Naive thymus-derived CD4-positive, alpha-beta T cell (primary cell): ENCODE results near the gene NRXN3. TPM values are rescaled to one million over a fixed set of nuclear protein-coding genes. Genes with fewer than 3 reads are reported as not detected.
A peak's percentile ranks its signal among the peaks of the same experiment; 100 is the strongest.

Experiments
- ATAC-seq: fragments of 150-1000 bp; cut with Tn5 transposase; 2 replicates; pipeline ENCODE4 v1.10.0; 2021; ENCODE audit warnings: mild to moderate bottlenecking, moderate library complexity
- CTCF ChIA-PET: fragments of 350-600 bp; sonication (Branson Sonifier 250); formaldehyde crosslinking; loops from one replicate; lab custom pipeline; 2021; ENCODE audit warnings: antibody characterized with exemption; lab: Charles Lee
- POLR2A ChIA-PET: fragments of 350-600 bp; sonication (Branson Sonifier 250); formaldehyde crosslinking; loops from one replicate; lab custom pipeline; 2021; ENCODE audit warnings: antibody characterized with exemption, inconsistent platforms; lab: Charles Lee
- DNase-seq, 9 donors: peaks; one replicate each; pipeline versions ENCODE4 v3.0.0 to v3.0.0-alpha.2; 2020 to 2022; ENCODE audit warnings: mixed read lengths in 1 of 9
- H3K27ac ChIP-seq: one replicate; pipeline ENCODE4 v1.7.0; 2013; ENCODE audit warnings: mild to moderate bottlenecking, low read depth, low read length, moderate library complexity
- H3K27me3 ChIP-seq, 2 donors: one replicate each; pipeline ENCODE4 v1.7.0; 2013; ENCODE audit warnings: low read length in 2 of 2, mild to moderate bottlenecking in 2 of 2, moderate library complexity in 2 of 2; ENCODE audit not compliant: control insufficient read depth in 2 of 2, insufficient read depth in 2 of 2
- H3K36me3 ChIP-seq, 3 experiments: 1 replicate in 2 of 3; 2 replicates in 1 of 3; pipeline ENCODE4 v1.7.0; 2013; ENCODE audit warnings: low read length in 3 of 3, mild to moderate bottlenecking in 3 of 3, moderate library complexity in 1 of 3; ENCODE audit not compliant: insufficient read depth in 3 of 3, control insufficient read depth in 2 of 3
- H3K4me1 ChIP-seq, 2 donors: one replicate each; pipeline ENCODE4 v1.7.0; 2013; ENCODE audit warnings: low read length in 2 of 2, mild to moderate bottlenecking in 2 of 2, moderate library complexity in 1 of 2; ENCODE audit not compliant: control insufficient read depth in 2 of 2, insufficient read depth in 2 of 2
- H3K4me3 ChIP-seq: 2 replicates; pipeline ENCODE4 v1.7.0; 2013; ENCODE audit warnings: mild to moderate bottlenecking, low read length
- H3K9me3 ChIP-seq, 3 experiments: 1 replicate in 2 of 3; 2 replicates in 1 of 3; pipeline ENCODE4 v1.7.0; 2013; ENCODE audit warnings: low read length in 3 of 3; ENCODE audit not compliant: control insufficient read depth in 2 of 3
- H3K27ac Mint-ChIP-seq, 9 donors: one replicate each; pipeline ENCODE4 v1.8.0; 2020 to 2022; ENCODE audit warnings: mixed read lengths in 9 of 9, mild to moderate bottlenecking in 8 of 9, moderate library complexity in 5 of 9, inconsistent platforms in 2 of 9
- H3K27me3 Mint-ChIP-seq, 5 donors: one replicate each; pipeline ENCODE4 v1.8.0; 2021 to 2022; ENCODE audit warnings: mixed read lengths in 5 of 5, mild to moderate bottlenecking in 1 of 5
- H3K36me3 Mint-ChIP-seq, 5 donors: one replicate each; pipeline ENCODE4 v1.8.0; 2020 to 2022; ENCODE audit warnings: mixed read lengths in 5 of 5, mild to moderate bottlenecking in 3 of 5, inconsistent platforms in 1 of 5
- H3K4me1 Mint-ChIP-seq, 7 donors: one replicate each; pipeline ENCODE4 v1.8.0; 2020 to 2022; ENCODE audit warnings: mixed read lengths in 7 of 7, mild to moderate bottlenecking in 3 of 7, inconsistent platforms in 1 of 7
- H3K4me3 Mint-ChIP-seq, 10 donors: one replicate each; pipeline ENCODE4 v1.8.0; 2020 to 2022; ENCODE audit warnings: mild to moderate bottlenecking in 10 of 10, mixed read lengths in 10 of 10, moderate library complexity in 6 of 10, inconsistent platforms in 2 of 10
- H3K9me3 Mint-ChIP-seq, 11 donors: one replicate each; pipeline ENCODE4 v1.8.0; 2020 to 2022; ENCODE audit warnings: mixed read lengths in 11 of 11, mild to moderate bottlenecking in 4 of 11, inconsistent platforms in 1 of 11, moderate library complexity in 1 of 11
- intact Hi-C, 2 donors: fragments of 100-400 bp; cut with micrococcal nuclease; formaldehyde crosslinking; loops; one replicate each; pipeline ENCODE4 v1.15.1; 2023
- polyA plus RNA-seq, 2 donors: library from polyadenylated mRNA; unstranded; fragments of 300-500 nt; fragmentation: Illumina TruSeq; gene quantifications; one replicate each; pipeline ENCODE4 v1.2.3, GENCODE V29; 2021
- total RNA-seq, 6 experiments: library from RNA in 5 of 6; stranded (reverse) in 5 of 6; gene quantifications; 1 replicate in 5 of 6; 2 replicates in 1 of 6; pipeline ENCODE4 v1.2.3 and lab custom pipeline; 2021 to 2026

Gene NRXN3
- total and polyA plus RNA-seq, 7 experiments from 2014 or later, result not detected

DNA sequence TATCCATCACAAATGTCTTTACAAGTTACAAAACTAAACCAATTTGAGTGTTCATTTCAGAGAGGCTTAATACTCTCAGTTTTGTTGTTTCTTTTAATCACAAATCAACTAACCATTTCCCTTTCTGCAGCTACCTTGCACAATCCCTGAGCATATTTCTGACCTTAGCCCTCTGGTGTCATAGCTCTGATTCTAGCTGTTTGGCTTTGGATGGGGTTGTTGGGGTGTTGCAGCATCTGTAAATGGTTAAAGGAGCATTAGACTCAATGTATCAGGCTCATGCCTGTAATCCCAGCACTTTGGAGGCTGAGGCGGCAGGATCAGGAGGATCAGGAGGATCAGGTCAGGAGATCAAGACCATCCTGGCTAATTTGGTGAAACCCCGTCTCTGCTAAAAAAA is 461.4 kb downstream of the NRXN3 start:
- peak overlapping the region in 1 of 10 donors; percentile 5 for H3K4me3 Mint-ChIP-seq

DNA sequence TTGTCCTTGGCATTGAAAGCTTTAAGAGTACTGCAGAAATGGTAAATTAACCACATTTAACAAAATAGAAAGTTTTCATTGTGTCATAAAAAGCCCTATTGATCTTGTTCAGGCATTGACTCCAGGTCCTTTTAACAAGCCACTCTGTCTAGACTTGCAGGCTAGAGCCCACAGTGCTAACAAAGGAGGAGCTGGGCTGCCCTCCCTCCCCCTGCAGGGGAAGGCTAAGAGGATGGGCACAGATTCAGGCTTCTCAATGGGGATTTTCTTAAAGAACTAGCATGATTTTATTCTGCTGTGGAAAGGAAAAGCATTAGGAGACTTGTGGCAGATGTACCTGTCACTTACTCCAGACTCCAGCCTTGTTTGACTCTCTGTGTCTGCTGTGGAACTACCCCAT is 463.6 kb downstream of the NRXN3 start:
- H3K9me3 Mint-ChIP-seq, result peaks cover 0 to 9% (median 3%) of the 10 kb centered on the region in 11 donors
- intact Hi-C loops, result no loop called here
- POLR2A ChIA-PET, result no interaction called here
- Histone ChIP-seq H3K36me3 (no peaks in the 10 kb centered on the region), H3K9me3 (no peaks in the 10 kb centered on the region), H3K27ac (no peak overlapping the region), H3K4me3 (no peak overlapping the region), H3K4me1 (no peaks in the 10 kb centered on the region), H3K27me3 (no peaks in the 10 kb centered on the region)
- H3K27me3 Mint-ChIP-seq, result peaks cover 0 to 26% (median 13%) of the 10 kb centered on the region in 5 donors
- no peak for ATAC-seq
- DNase-seq, result no peak
- H3K36me3 Mint-ChIP-seq, result no peaks in the 10 kb centered on the region
- H3K4me1 Mint-ChIP-seq, result no peaks in the 10 kb centered on the region
- CTCF ChIA-PET, result no interaction called here
- no peak overlapping the region for H3K4me3 Mint-ChIP-seq
- no peak overlapping the region for H3K27ac Mint-ChIP-seq

More for the DNA sequence above, 461.4 kb downstream of the NRXN3 start:
- ATAC-seq (no peak), DNase-seq (no peak)
- H3K4me1 ChIP-seq, result no peaks in the 10 kb centered on the region
- Mint-ChIP-seq H3K27ac (no peak overlapping the region), H3K4me1 (no peaks in the 10 kb centered on the region), H3K36me3 (no peaks in the 10 kb centered on the region), H3K9me3 (peaks cover 0 to 7% (median 0%) of the 10 kb centered on the region in 11 donors), H3K27me3 (peaks cover 0 to 19% (median 5%) of the 10 kb centered on the region in 5 donors)
- H3K9me3 ChIP-seq, result no peaks in the 10 kb centered on the region
- no peak overlapping the region for H3K27ac ChIP-seq
- POLR2A ChIA-PET, result no interaction called here
- H3K36me3 ChIP-seq, result no peaks in the 10 kb centered on the region
- intact Hi-C loops, result no loop called here
- CTCF ChIA-PET, result no interaction called here
- no peak overlapping the region for H3K4me3 ChIP-seq
- no peaks in the 10 kb centered on the region for H3K27me3 ChIP-seq

DNA sequence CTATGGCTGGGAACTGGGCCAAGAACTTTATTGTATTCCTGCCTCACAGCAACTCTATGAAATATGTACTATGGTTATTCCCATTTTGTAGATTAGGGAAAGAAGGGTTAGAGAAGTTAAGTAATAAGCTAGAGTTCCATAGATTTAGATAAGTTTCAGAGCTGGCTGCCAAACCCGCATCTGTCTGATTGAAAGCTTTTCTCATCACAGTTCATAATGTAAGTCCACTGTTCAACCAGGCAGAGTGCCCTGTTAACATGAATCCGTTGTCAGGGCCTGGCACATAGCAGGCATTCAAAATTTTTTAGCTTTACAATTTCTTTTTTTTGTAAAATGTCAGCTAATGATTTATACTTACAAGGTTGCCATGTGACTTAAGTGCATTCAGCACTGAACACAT is 467.3 kb downstream of the NRXN3 start:
- Mint-ChIP-seq H3K9me3 (peaks cover 0 to 5% (median 2%) of the 10 kb centered on the region in 11 donors), H3K4me1 (no peaks in the 10 kb centered on the region), H3K27me3 (peaks cover 0 to 18% (median 6%) of the 10 kb centered on the region in 5 donors), H3K4me3 (no peak overlapping the region), H3K36me3 (no peaks in the 10 kb centered on the region), H3K27ac (no peak overlapping the region)
- Histone ChIP-seq H3K27ac (no peak overlapping the region), H3K36me3 (no peaks in the 10 kb centered on the region), H3K27me3 (no peaks in the 10 kb centered on the region), H3K9me3 (no peaks in the 10 kb centered on the region), H3K4me3 (no peak overlapping the region), H3K4me1 (no peaks in the 10 kb centered on the region)
- ChIA-PET CTCF (no interaction called here), POLR2A (no interaction called here)
- intact Hi-C loops, result no loop called here
- no peak for DNase-seq
- no peak for ATAC-seq

DNA sequence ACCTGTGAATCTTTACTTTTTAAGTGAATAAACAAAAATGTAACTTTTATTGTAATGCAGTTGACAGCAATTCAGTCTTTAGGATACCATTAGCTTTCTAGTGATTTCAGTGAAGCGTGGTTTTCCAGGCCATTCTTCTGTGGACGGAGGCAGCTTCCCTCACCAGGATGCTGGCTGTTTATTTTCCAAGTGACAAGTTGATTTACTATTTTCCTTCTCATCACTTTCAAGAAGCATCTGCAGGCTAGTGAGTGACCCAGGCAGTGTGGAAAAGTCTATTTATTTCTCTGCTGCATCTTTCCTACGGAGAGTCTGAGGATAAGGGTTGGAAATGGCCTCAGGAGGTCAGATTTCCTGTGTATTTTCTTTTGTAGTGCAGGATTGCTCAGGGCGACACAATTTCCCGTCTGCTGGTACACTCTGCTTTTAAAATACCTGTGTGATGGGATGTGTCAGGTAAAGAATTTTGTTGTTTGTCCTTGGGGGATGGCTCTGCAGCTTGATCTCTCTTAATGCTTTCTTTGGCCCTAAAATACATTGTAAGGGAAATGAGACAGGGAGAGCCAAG is 467.8 kb downstream of the NRXN3 start:
- intact Hi-C loops, result no loop called here
- no peak overlapping the region for H3K27ac ChIP-seq
- CTCF ChIA-PET, result no interaction called here
- Mint-ChIP-seq H3K36me3 (no peaks in the 10 kb centered on the region), H3K27ac (no peak overlapping the region), H3K4me1 (no peaks in the 10 kb centered on the region), H3K4me3 (no peak overlapping the region), H3K27me3 (peaks cover 0 to 18% (median 6%) of the 10 kb centered on the region in 5 donors), H3K9me3 (peaks cover 0 to 5% (median 2%) of the 10 kb centered on the region in 11 donors)
- H3K4me3 ChIP-seq, result no peak overlapping the region
- no peaks in the 10 kb centered on the region for H3K4me1 ChIP-seq
- ATAC-seq, result no peak
- no peaks in the 10 kb centered on the region for H3K36me3 ChIP-seq
- POLR2A ChIA-PET, result no interaction called here
- DNase-seq, result no peak
- H3K27me3 ChIP-seq, result no peaks in the 10 kb centered on the region
- no peaks in the 10 kb centered on the region for H3K9me3 ChIP-seq

DNA sequence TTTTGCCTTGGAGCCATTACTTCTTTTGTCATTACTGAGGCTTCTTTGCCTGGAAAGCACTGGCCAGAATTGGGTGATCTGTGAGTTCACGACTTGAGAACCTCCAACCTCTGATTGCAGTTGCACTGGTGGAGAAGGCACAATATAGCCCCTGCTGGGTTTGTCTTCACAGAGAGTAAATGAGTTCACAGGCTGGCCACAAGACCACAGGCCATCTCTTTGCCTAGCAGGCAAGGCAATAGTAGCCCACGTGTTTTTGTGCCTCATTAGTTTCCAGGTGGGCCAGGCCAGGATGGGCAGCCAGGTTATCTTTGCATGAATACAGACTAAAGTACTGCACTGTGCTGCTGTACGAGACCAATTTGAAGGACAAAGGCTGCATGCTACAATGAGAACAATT is 468.8 kb downstream of the NRXN3 start:
- Histone ChIP-seq H3K4me3 (no peak overlapping the region), H3K36me3 (no peaks in the 10 kb centered on the region), H3K27me3 (no peaks in the 10 kb centered on the region), H3K9me3 (no peaks in the 10 kb centered on the region), H3K4me1 (no peaks in the 10 kb centered on the region), H3K27ac (no peak overlapping the region)
- Mint-ChIP-seq H3K36me3 (no peaks in the 10 kb centered on the region), H3K9me3 (peaks cover 0 to 5% (median 2%) of the 10 kb centered on the region in 11 donors), H3K4me1 (no peaks in the 10 kb centered on the region), H3K4me3 (no peak overlapping the region), H3K27ac (no peak overlapping the region), H3K27me3 (peaks cover 0 to 18% (median 6%) of the 10 kb centered on the region in 5 donors)
- ChIA-PET CTCF (no interaction called here), POLR2A (no interaction called here)
- no peak for DNase-seq
- no peak for ATAC-seq
- intact Hi-C loops, result no loop called here

DNA sequence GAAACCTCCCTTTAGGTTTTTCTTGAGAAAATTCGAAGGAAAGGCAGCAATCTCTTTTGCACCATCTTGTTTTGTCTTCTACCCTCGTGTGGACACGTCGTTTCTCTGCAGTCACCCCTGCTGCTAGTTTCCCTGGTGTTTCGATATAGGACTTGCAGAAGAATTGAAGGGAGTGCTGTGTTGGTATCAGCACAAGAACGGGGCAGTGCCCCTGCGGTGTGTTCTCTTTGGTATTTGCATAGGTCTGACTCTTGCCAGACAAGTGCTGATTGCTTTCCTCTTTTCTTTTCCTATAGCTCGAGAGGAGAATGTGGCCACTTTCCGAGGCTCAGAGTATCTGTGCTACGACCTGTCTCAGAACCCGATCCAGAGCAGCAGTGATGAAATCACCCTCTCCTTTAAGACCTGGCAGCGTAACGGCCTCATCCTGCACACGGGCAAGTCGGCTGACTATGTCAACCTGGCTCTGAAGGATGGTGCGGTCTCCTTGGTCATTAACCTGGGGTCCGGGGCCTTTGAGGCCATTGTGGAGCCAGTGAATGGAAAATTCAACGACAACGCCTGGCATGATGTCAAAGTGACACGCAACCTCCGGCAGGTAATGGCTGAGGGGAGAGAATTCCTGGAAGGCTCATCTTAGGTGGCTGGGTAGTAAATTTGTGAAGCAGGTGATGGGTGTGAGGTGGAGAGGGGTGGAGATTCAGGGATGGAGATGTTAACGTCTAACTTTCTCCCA is 474.8 kb downstream of the NRXN3 start:
- Histone ChIP-seq H3K9me3 (no peaks in the 10 kb centered on the region), H3K27me3 (no peaks in the 10 kb centered on the region), H3K27ac (no peak overlapping the region), H3K4me1 (no peaks in the 10 kb centered on the region), H3K4me3 (no peak overlapping the region), H3K36me3 (no peaks in the 10 kb centered on the region)
- Mint-ChIP-seq H3K27ac (no peak overlapping the region), H3K4me3 (no peak overlapping the region), H3K9me3 (peaks cover 0 to 8% (median 0%) of the 10 kb centered on the region in 11 donors), H3K4me1 (peaks cover 0 to 2% (median 0%) of the 10 kb centered on the region in 7 donors), H3K36me3 (no peaks in the 10 kb centered on the region), H3K27me3 (peaks cover 0 to 12% (median 5%) of the 10 kb centered on the region in 5 donors)
- POLR2A ChIA-PET, result no interaction called here
- no peak for ATAC-seq
- DNase-seq, result no peak
- CTCF ChIA-PET, result no interaction called here
- intact Hi-C loops, result no loop called here

DNA sequence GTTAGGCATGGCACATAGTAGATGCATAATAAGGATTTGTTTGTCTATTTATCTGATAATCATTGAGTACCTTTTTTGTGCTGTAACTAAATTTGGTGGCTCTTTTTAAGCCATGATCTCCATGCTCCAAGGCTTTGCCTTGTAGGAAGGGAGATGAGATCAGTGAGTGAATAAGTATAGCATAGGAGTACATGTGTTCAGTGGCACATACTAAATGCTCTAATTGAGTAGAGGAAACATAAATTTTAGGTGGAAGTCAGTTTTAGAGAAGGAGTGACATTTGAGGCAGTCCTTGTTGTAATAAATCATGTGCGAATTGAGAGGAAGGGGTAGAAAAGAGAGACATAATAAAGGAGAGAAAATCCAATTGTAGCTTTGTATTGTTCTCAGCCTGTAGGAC is 482.6 kb downstream of the NRXN3 start:
- H3K9me3 ChIP-seq, result no peaks in the 10 kb centered on the region
- ATAC-seq, result no peak
- Mint-ChIP-seq H3K36me3 (no peaks in the 10 kb centered on the region), H3K4me1 (peaks cover 0 to 2% (median 0%) of the 10 kb centered on the region in 7 donors), H3K27ac (no peak overlapping the region), H3K9me3 (peaks cover 0 to 15% (median 3%) of the 10 kb centered on the region in 11 donors), H3K4me3 (no peak overlapping the region), H3K27me3 (peaks cover 0 to 17% (median 14%) of the 10 kb centered on the region in 5 donors)
- ChIA-PET CTCF (no interaction called here), POLR2A (no interaction called here)
- no peaks in the 10 kb centered on the region for H3K36me3 ChIP-seq
- no peak overlapping the region for H3K27ac ChIP-seq
- H3K4me1 ChIP-seq, result no peaks in the 10 kb centered on the region
- intact Hi-C loops, result no loop called here
- H3K4me3 ChIP-seq, result no peak overlapping the region
- no peaks in the 10 kb centered on the region for H3K27me3 ChIP-seq
- DNase-seq, result no peak
